ENCODE measurements around the gene MSLN.
"Not testable (repeated sequence)": the region's sequence is repeated elsewhere in the genome, so short reads cannot be mapped to it uniquely, and the experiment has no call there.

Gene MSLN

DNA sequence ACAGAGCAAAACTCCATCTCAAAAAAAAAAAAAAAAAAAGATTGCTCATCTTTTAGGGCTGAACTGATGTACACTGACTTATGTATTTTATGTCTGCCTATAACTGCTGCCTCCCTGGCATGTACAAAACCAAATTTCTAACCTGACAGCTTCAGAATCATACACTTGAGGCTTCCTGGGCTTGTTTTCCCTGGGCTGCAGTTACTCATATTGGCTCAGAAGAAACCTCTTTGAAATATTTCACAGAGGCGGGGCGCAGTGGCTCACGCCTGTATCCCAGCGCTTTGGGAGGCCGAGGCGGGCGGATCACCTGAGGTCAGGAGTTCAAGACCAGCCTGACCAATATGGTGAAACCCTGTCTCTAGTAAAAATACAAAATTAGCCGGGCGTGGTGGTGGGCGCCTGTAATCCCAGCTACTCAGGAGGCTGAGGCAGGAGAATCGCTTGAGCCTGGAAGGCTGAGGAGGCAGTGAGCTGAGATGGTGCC is 6.4 kb upstream of the MSLN start:
- DNase-seq, result not testable (repeated sequence)

DNA sequence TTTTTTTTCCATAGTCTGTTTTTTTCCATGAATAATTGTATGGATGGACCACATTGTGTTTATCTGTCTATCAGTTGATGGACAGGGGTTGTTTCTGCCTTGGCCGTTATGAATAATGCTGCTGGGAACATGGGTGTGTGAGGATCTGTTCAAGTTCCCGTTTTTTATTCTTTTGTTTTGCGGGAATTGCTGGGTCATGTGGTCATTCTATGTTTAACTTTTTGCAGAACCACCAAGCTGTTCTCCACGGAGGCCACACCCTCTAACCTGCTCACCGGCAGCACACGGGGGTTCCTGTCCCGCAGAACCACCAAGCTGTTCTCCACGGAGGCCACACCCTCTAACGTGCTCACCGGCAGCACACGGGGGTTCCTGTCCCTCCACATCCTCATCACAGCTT is 5.9 kb upstream of the MSLN start:
- DNase-seq, result no peak

GRCh38 chr16:756428-756827 is 4.1 kb upstream of the MSLN start:
- no peak for DNase-seq

GRCh38 chr16:759110-759910 is 1.2 kb upstream of the MSLN start:
- DNase-seq, result no peak

GRCh38 chr16:760065-760464 is 469 bp upstream of the MSLN start:
- DNase-seq, result no peak

GRCh38 chr16:761625-762513 is 1.3 kb downstream of the MSLN start:
- DNase-seq, result no peak

- no peak for DNase-seq
Measured at GRCh38 chr16:762595-763268, 2.2 kb downstream of the MSLN start.

GRCh38 chr16:763369-764183 is 3.0 kb downstream of the MSLN start:
- DNase-seq, result no peak

DNA sequence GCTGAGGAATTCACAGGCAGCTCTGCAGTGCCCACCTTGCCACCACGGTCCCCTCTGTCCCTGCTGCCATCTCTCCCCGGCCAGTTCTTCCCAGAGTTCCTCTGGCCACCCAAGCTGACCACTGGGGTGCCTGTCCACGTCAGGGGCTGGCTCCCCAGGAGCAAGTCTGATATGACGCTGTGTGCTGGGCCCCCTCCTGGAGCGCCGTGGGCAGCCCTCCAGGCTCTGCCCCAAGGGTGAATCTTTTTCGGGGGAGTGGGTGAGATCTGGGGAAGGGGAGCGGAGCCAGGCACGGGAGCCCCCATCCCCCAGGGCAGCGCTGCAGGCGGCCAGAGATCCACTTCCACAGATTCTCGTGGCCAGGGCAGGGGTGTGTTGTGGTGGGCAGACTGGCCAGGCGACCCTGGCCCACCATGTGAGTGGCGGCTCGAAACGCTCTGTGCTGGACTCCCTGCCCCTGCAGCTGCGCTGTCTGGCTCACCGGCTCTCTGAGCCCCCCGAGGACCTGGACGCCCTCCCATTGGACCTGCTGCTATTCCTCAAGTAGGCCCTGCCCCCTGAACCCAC is 3.7 kb downstream of the MSLN start:
- no peak for DNase-seq

DNA sequence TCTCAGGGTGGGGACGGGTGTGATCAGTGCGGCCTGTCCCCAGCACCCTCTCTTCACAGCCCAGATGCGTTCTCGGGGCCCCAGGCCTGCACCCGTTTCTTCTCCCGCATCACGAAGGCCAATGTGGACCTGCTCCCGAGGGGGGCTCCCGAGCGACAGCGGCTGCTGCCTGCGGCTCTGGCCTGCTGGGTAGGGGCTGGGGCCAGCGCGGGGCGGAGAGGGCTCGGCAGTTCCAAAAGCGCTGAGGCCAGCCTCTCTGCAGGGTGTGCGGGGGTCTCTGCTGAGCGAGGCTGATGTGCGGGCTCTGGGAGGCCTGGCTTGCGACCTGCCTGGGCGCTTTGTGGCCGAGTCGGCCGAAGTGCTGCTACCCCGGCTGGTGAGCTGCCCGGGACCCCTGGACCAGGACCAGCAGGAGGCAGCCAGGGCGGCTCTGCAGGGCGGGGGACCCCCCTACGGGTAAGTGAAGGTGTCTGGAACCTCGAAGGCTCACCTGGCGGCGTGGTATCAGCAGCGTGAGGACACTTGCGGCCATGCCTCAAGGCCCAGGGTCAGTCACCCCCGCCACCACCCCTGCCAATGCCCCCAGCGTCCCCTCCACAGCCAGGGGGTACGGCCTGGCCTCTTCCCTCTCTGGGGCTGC is 4.4 kb downstream of the MSLN start:
- no peak for DNase-seq

DNA sequence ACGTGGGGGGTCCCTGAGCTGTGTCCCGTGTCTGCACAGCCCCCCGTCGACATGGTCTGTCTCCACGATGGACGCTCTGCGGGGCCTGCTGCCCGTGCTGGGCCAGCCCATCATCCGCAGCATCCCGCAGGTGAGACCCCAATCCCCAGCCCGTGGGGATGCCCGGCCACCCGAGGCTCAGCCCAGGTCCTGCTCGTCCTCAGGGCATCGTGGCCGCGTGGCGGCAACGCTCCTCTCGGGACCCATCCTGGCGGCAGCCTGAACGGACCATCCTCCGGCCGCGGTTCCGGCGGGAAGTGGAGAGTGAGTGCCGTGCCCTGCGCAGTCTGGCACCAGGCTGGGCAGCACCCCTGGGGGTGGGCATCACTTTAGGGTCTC is 4.9 kb downstream of the MSLN start:
- DNase-seq, result no peak

- no peak for DNase-seq
Measured at GRCh38 chr16:766008-766819, 5.7 kb downstream of the MSLN start.

DNA sequence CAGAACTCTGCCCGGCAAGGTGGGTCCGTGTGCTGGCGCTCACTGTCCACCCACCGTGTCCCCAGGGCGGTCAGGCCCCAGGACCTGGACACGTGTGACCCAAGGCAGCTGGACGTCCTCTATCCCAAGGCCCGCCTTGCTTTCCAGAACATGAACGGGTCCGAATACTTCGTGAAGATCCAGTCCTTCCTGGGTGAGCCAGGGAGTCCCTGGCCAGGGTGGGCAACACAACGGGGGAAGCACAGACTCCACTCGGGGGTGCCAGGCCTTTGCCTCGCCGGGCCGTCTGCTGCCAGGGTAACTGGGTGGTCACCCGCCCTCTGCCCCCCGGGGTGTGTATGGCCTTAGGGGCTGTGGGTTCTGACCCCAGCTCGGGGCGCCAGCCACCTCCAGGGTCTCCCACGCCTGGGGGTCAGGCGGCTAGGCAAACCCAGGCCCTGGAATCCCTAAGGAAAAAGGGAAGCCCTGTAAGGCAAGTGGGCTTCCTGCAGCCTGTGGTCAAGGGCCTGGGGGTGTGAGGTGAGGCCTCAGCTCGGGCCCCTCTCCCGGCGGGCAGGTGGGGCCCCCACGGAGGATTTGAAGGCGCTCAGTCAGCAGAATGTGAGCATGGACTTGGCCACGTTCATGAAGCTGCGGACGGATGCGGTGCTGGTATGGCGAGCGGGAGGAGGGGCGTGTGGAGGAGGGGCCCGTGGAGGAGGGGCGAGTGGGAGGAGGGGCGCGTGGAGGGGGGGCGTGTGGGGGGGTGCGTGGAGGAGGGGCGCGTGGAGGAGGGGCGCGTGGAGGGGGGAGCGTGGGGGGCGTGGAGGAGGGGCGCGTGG is 6.5 kb downstream of the MSLN start:
- no peak for DNase-seq

GRCh38 chr16:767743-768235 is 7.3 kb downstream of the MSLN start:
- no peak for DNase-seq

DNA sequence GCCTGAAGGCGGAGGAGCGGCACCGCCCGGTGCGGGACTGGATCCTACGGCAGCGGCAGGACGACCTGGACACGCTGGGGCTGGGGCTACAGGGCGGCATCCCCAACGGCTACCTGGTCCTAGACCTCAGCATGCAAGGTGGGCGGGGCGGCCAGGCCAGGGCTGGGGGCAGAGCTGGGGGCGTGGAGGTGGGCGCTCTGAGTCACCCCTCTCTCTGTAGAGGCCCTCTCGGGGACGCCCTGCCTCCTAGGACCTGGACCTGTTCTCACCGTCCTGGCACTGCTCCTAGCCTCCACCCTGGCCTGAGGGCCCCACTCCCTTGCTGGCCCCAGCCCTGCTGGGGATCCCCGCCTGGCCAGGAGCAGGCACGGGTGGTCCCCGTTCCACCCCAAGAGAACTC is 7.9 kb downstream of the MSLN start:
- DNase-seq, result no peak

- DNase-seq, result no peak
Measured at GRCh38 chr16:769184-769784, 8.8 kb downstream of the MSLN start.

- DNase-seq, result no peak
Measured at GRCh38 chr16:769934-770333, 9.4 kb downstream of the MSLN start.

DNA sequence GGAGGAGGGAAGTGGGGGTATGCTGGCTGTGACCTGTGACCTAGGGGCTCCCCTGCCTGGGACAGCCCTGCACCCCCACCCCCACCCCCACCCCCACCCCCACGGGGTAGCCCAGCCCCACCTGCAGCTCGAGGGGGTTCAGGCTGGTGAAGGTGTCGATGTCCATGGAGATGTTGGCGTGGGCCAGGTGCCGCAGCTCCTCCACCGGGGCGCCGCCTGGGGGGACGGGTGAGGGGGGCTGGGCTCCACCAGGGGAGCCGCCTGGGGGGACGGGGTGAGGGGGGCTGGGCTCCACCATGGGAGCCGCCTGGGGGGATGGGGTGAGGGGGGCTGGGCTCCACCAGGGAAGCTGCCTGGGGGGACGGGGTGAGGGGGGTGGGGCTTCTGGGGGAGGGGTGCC is 9.9 kb downstream of the MSLN start:
- no peak for DNase-seq

All from nucleus accumbens (tissue), 56 donors.